SU-DHL-6 (cell line): ENCODE measurements around the gene TFF1.

Experiments used
- H2AFZ ChIP-seq: fragments of 200-600 bp; sonication (generic); 2 replicates; pipeline ENCODE4 v1.6.1; 2014; ENCODE audit warnings: low read depth, mild to moderate bottlenecking, moderate library complexity, mixed read lengths, antibody characterized with exemption, low read length; ENCODE audit not compliant: severe bottlenecking
- H3F3A ChIP-seq: fragments of 200-600 bp; shearing (Covaris generic); 2 replicates; pipeline ENCODE4 v1.6.0; 2016; ENCODE audit warnings: antibody characterized with exemption, mild to moderate bottlenecking; ENCODE audit not compliant: insufficient read depth
- H3K27ac ChIP-seq: fragments of 200-600 bp; sonication (generic); 2 replicates; pipeline ENCODE4 v1.5.1; 2016; ENCODE audit warnings: low read depth, mild to moderate bottlenecking, low read length, moderate library complexity, mixed read lengths
- H3K27me3 ChIP-seq: fragments of 200-600 bp; sonication (generic), shearing (Covaris generic); 2 replicates; pipeline ENCODE4 v1.6.0; 2014; ENCODE audit warnings: mild to moderate bottlenecking, low read length
- H3K36me3 ChIP-seq: fragments of 200-600 bp; sonication (generic); 2 replicates; pipeline ENCODE4 v1.6.1; 2014; ENCODE audit warnings: mild to moderate bottlenecking, low read length, mixed read lengths
- H3K4me2 ChIP-seq: fragments of 300-600, 200-600 bp; shearing (Covaris generic), sonication (generic); 2 replicates; pipeline ENCODE4 v1.6.0; 2014; ENCODE audit warnings: low read length, low read depth, mild to moderate bottlenecking; ENCODE audit not compliant: poor library complexity, severe bottlenecking
- H3K4me3 ChIP-seq: fragments of 200-600 bp; sonication (generic); 2 replicates; pipeline ENCODE4 v1.5.1; 2014; ENCODE audit warnings: antibody characterized with exemption, low read length, mild to moderate bottlenecking, mixed read lengths; ENCODE audit not compliant: insufficient read depth, poor library complexity, severe bottlenecking
- H3K79me2 ChIP-seq: fragments of 200-600 bp; sonication (generic); 2 replicates; pipeline ENCODE4 v1.6.1; 2014; ENCODE audit warnings: mild to moderate bottlenecking, low read length, moderate library complexity; ENCODE audit not compliant: insufficient read depth
- H3K9ac ChIP-seq: fragments of 200-600 bp; sonication (generic); 2 replicates; pipeline ENCODE4 v1.7.0; 2014; ENCODE audit warnings: mild to moderate bottlenecking, low read length
- H3K9me2 ChIP-seq: fragments of 200-600 bp; sonication (generic); replicated peaks from 2 replicates; pipeline ENCODE4 v1.6.1; 2014; ENCODE audit warnings: low read length; ENCODE audit not compliant: insufficient read depth
- H3K9me3 ChIP-seq: fragments of 200-600 bp; sonication (generic); 2 replicates; pipeline ENCODE4 v1.6.1; 2014; ENCODE audit warnings: low read length, mixed read lengths; ENCODE audit not compliant: insufficient read depth
- H4K20me1 ChIP-seq: fragments of 200-600 bp; sonication (generic); 2 replicates; pipeline ENCODE4 v1.6.1; 2014; ENCODE audit warnings: low read depth, mild to moderate bottlenecking, antibody characterized with exemption, low read length, moderate library complexity, mixed read lengths
- CTCF ChIP-seq: fragments of 200-600 bp; sonication (generic); IDR thresholded peaks from one replicate; pipeline ENCODE4 v1.5.1; 2017; ENCODE audit warnings: antibody characterized with exemption, mild to moderate bottlenecking, low read length, moderate library complexity; ENCODE audit not compliant: insufficient read depth, poor library complexity, severe bottlenecking
- EZH2phosphoT487 ChIP-seq: fragments of 200-600 bp; sonication (generic), shearing (Covaris generic); conservative IDR thresholded peaks from 2 replicates; pipeline ENCODE4 v1.6.1; 2018; ENCODE audit warnings: mild to moderate bottlenecking, antibody characterized with exemption, low read length, moderate library complexity, mixed read lengths

The TFF1 gene

DNA sequence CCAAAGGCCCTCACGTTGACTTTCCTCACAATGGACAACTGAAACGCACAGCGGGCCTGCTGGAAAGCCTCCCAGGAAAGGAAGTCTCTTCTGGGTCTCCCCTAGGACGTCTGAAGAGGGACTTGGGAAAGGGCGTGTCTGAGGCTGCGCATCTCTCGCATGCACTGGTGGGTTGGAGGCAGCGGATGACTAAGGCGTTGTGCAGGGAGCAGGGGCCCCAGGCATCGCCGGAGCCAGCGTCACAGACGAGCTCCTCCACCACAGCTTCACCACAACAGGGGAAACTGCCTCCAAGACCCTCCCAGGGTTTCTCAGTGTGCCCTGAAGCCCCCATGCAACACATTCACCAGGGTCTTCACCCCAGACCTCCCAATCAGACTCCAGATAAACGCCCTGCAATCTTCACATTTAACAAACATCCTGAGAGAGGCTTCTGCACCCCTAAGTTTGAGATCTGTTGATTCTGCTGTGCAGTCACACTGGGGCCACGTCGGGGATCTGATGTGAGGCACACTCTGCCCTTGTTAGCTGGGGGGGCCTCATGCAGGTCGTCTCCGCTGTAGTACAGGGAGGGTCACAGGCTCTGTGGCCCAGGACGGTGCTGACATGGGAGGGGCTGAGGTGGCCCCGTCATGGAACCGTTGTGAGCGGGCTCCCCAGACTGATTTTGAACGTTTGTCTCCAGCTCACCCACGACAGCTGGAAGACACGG lies 7.0 kb upstream of the TFF1 start:
- Histone ChIP-seq H3K27ac (no peak overlapping the region), H2AFZ (no peak overlapping the region), H3K27me3 (no peaks in the 10 kb centered on the region), H3K9me3 (no peaks in the 10 kb centered on the region), H4K20me1 (no peaks in the 10 kb centered on the region), H3K9ac (no peak overlapping the region), H3K36me3 (no peaks in the 10 kb centered on the region), H3K9me2 (no peaks in the 10 kb centered on the region), H3K4me2 (no peak overlapping the region), H3F3A (no peaks in the 10 kb centered on the region), H3K79me2 (no peaks in the 10 kb centered on the region), H3K4me3 (no peak overlapping the region)
- no peak for TF ChIP-seq CTCF
- no peak for TF ChIP-seq EZH2phosphoT487

GRCh38 chr21:42370894-42371654 lies 4.7 kb upstream of the TFF1 start:
- no peaks in the 10 kb centered on the region for H4K20me1 ChIP-seq
- no peak overlapping the region for H3K4me3 ChIP-seq
- no peak overlapping the region for H3K27ac ChIP-seq
- H3K9me3 ChIP-seq = no peaks in the 10 kb centered on the region
- no peaks in the 10 kb centered on the region for H3K79me2 ChIP-seq
- no peaks in the 10 kb centered on the region for H3F3A ChIP-seq
- H3K9me2 ChIP-seq = no peaks in the 10 kb centered on the region
- no peaks in the 10 kb centered on the region for H3K36me3 ChIP-seq
- no peak overlapping the region for H3K9ac ChIP-seq
- TF ChIP-seq CTCF (no peak), EZH2phosphoT487 (no peak)
- H3K4me2 ChIP-seq = no peak overlapping the region
- no peak overlapping the region for H2AFZ ChIP-seq
- no peaks in the 10 kb centered on the region for H3K27me3 ChIP-seq

GRCh38 chr21:42369821-42370220 lies 3.5 kb upstream of the TFF1 start:
- no peaks in the 10 kb centered on the region for H4K20me1 ChIP-seq
- H3K36me3 ChIP-seq = no peaks in the 10 kb centered on the region
- H3K27me3 ChIP-seq = no peaks in the 10 kb centered on the region
- no peak overlapping the region for H3K9ac ChIP-seq
- no peak overlapping the region for H3K4me2 ChIP-seq
- H3K27ac ChIP-seq = no peak overlapping the region
- no peak for TF ChIP-seq EZH2phosphoT487
- no peak for TF ChIP-seq CTCF
- no peaks in the 10 kb centered on the region for H3K9me2 ChIP-seq
- no peaks in the 10 kb centered on the region for H3F3A ChIP-seq
- H3K79me2 ChIP-seq = no peaks in the 10 kb centered on the region
- H3K9me3 ChIP-seq = no peaks in the 10 kb centered on the region
- H2AFZ ChIP-seq = no peak overlapping the region
- no peak overlapping the region for H3K4me3 ChIP-seq
